Kidney (tissue), 14 donors: ENCODE data around the gene RAI1. TPM values are rescaled to one million over a fixed set of nuclear protein-coding genes. Genes with fewer than 3 reads are reported as not detected.

ENCODE experiments used
- DNase-seq, 5 donors: peaks; one replicate each; pipeline ENCODE4 v3.0.0-alpha.2; 2013 to 2020
- FAIRE-seq: peaks from 2 replicates; lab custom pipeline; 2012; peaks lifted over from hg19 to GRCh38; lab: Jason Lieb, UNC
- H3K27ac ChIP-seq, 2 donors: one replicate each; pipeline ENCODE4 v1.7.0; 2013; ENCODE audit warnings: low read depth in 2 of 2, low read length in 2 of 2, inconsistent platforms in 1 of 2
- H3K27me3 ChIP-seq: one replicate; pipeline ENCODE4 v1.7.1; 2013; ENCODE audit warnings: low read length, inconsistent platforms; ENCODE audit not compliant: control insufficient read depth, insufficient read depth
- H3K36me3 ChIP-seq, 3 donors: one replicate each; pipeline versions ENCODE4 v1.7.0 to v1.7.1; 2013; ENCODE audit warnings: low read length in 3 of 3, control low read depth in 1 of 3, inconsistent platforms in 1 of 3; ENCODE audit not compliant: insufficient read depth in 3 of 3, control insufficient read depth in 2 of 3
- H3K4me1 ChIP-seq, 3 donors: one replicate each; pipeline versions ENCODE4 v1.7.0 to v1.7.1; 2013; ENCODE audit warnings: low read length in 3 of 3, inconsistent platforms in 1 of 3, low read depth in 1 of 3; ENCODE audit not compliant: control insufficient read depth in 2 of 3, insufficient read depth in 2 of 3
- H3K4me3 ChIP-seq, 3 donors: one replicate each; pipeline versions ENCODE4 v1.7.0 to v1.8.1; 2013; ENCODE audit warnings: low read length in 3 of 3, control low read depth in 1 of 3, inconsistent platforms in 1 of 3
- H3K9ac ChIP-seq, 3 donors: one replicate each; pipeline versions ENCODE4 v1.7.0 to v1.7.1; 2013; ENCODE audit warnings: low read length in 3 of 3, control low read depth in 1 of 3, inconsistent platforms in 1 of 3
- H3K9me3 ChIP-seq, 3 donors: one replicate each; pipeline versions ENCODE4 v1.7.0 to v1.7.1; 2013; ENCODE audit warnings: low read length in 3 of 3, control low read depth in 1 of 3, inconsistent platforms in 1 of 3; ENCODE audit not compliant: control insufficient read depth in 2 of 3, insufficient read depth in 1 of 3
- intact Hi-C: fragments of 100-400 bp; cut with DNase I; formaldehyde crosslinking; loops from one replicate; pipeline ENCODE4 v1.11.1; 2022
- polyA plus RNA-seq: library from polyadenylated mRNA; stranded (reverse); fragments of 350-450 nt; fragmentation: Illumina TruSeq; extraction: RNeasy Lipid Tissue Mini Kit (QIAGEN cat#74804); gene quantifications from one replicate; pipeline ENCODE4 v1.2.3, GENCODE V29; 2014; ENCODE audit warnings: low read depth, low replicate concordance; ENCODE audit not compliant: insufficient read depth
- total RNA-seq: library from RNA; stranded (reverse); fragmentation: NEBNext Ultra II Directional; extraction: Animal tissue kit (Norgen Biotek cat#: 25700); gene quantifications from one replicate; pipeline ENCODE4 v1.2.1, GENCODE V29; 2021
- TF ChIP-seq, protein P1 (sequence below): IDR thresholded peaks from 3 replicates; pipeline ENCODE4 v1.5.1; 2012; ENCODE audit warnings: mild to moderate bottlenecking, moderate library complexity, borderline replicate concordance; ENCODE audit not compliant: insufficient read depth; ENCODE audit errors: extremely low read depth
- donor health status: control.
- donor health status: control.
- donor health status: control.
- donor health status: control.
- donor health status: control.
- donor health status: DM: yes; HTN: yes; CAD: no.
- donor health status: Normal renal cell carcinoma (clear cell type).

Gene RAI1
- total and polyA plus RNA-seq, 2 donors from 2014 or later, result 6.7 to 50.5 TPM

DNA sequence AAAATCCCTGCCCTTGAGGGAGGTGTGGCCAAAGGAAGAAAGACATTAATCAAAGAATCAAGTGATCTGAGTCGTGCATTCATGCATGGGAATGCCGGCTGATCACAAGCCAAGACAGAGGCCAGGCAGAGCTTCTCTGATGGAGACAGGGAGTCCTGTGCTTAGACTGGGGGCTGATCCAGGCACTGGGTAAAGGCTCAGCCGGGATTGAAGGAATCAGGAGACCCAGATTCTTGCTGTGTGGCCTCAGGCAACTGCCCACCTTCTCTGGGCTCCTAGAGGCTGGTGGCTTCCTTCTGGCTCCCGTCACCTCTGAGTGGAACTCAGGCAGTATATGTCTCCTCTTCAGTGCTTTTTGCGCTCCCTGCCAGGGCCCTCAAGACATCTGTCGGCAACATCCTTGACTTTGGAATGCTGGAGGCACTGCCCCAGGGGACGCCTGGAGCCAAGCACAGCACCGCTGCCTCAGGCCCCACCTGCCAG, 17.7 kb downstream of the RAI1 start:
- Histone ChIP-seq H3K36me3 (no peaks in the 10 kb centered on the region), H3K27ac (peak overlapping the region in 1 of 2 donors; percentile 65), H3K4me3 (no peak overlapping the region), H3K9me3 (no peaks in the 10 kb centered on the region), H3K4me1 (peaks cover 4 to 57% (median 37%) of the 10 kb centered on the region in 3 donors), H3K27me3 (no peaks in the 10 kb centered on the region), H3K9ac (no peak overlapping the region)
- intact Hi-C loops, result no loop called here
- TF ChIP-seq, protein P1, sequence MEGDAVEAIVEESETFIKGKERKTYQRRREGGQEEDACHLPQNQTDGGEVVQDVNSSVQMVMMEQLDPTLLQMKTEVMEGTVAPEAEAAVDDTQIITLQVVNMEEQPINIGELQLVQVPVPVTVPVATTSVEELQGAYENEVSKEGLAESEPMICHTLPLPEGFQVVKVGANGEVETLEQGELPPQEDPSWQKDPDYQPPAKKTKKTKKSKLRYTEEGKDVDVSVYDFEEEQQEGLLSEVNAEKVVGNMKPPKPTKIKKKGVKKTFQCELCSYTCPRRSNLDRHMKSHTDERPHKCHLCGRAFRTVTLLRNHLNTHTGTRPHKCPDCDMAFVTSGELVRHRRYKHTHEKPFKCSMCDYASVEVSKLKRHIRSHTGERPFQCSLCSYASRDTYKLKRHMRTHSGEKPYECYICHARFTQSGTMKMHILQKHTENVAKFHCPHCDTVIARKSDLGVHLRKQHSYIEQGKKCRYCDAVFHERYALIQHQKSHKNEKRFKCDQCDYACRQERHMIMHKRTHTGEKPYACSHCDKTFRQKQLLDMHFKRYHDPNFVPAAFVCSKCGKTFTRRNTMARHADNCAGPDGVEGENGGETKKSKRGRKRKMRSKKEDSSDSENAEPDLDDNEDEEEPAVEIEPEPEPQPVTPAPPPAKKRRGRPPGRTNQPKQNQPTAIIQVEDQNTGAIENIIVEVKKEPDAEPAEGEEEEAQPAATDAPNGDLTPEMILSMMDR, result no peak
- FAIRE-seq, result no peak
- peak in 4 of 5 donors; percentile 73 to 86 (median 80) for DNase-seq

DNA sequence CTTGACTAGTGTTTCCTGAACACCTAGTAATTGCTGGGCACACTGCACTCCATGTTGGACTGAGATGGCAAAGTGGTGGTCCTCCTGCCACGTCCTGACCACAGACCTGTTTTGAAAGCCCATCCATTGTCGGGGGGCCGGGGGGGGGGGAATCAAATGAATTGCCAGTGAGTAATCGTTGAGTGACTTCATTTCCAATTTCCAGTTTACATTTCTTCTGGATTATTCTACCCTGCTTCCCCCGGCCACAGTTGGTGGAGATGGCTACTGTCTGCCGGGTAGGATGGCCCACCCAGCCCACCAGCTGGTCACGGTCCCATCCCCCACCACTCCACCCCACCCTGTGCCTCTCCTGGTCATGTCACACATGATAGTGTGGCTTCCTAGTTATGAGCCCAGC, 18.2 kb downstream of the RAI1 start:
- H3K27me3 ChIP-seq, result no peaks in the 10 kb centered on the region
- peak overlapping the region; percentile 15 to 65 for H3K27ac ChIP-seq
- no peaks in the 10 kb centered on the region for H3K36me3 ChIP-seq
- TF ChIP-seq, protein P1, result no peak
- H3K4me1 ChIP-seq, result peaks cover 4 to 56% (median 34%) of the 10 kb centered on the region in 3 donors
- intact Hi-C loops, result no loop called here
- no peak overlapping the region for H3K4me3 ChIP-seq
- DNase-seq (no peak), FAIRE-seq (no peak)
- peak overlapping the region in 1 of 3 donors; percentile 45 for H3K9ac ChIP-seq
- no peaks in the 10 kb centered on the region for H3K9me3 ChIP-seq

DNA sequence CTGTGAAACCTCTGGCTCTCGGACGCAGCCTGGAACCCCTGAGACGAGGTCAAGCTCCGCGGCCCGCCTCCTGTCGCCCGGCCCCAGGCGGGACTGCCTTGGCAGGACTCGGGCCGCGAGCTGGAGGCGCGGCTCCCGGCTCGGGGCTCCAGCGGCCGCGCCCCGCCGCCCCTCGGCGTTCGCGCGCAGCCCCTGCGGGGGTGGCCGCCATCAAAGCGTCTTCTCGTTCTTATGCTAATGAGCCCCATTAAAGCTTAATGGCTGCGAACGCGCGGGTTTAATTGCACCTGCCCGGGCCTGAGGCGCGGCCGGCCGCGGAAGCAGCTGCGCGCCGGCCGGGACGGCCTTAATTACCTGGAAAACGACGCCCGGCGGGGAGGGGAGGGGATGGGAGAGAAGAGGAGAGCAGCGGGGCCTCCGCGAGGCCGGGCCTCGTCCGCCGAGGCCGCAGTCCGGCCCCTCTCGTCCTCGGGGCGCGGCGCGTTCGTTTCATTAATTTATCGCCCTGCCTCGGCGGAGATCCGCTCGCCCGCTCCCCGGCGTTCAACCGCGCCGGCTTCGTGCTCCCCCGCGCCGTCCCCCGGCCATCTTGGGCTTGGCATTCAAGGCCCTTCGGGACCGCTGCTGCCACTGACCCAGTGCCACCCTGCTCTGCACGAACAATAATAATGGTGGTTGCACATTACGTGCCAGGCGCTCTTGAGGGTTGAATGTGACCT, 19.2 kb downstream of the RAI1 start:
- intact Hi-C loops, result no loop called here
- H3K27ac ChIP-seq, result peak overlapping the region in 1 of 2 donors; percentile 15
- no peaks in the 10 kb centered on the region for H3K36me3 ChIP-seq
- H3K4me1 ChIP-seq, result peaks cover 4 to 52% (median 32%) of the 10 kb centered on the region in 3 donors
- no peaks in the 10 kb centered on the region for H3K27me3 ChIP-seq
- H3K4me3 ChIP-seq, result peak overlapping the region in 1 of 3 donors; percentile 12
- DNase-seq, result peak in 4 of 5 donors; percentile 57 to 73 (median 66)
- FAIRE-seq, result no peak
- peak overlapping the region in 2 of 3 donors; percentile 33 to 45 for H3K9ac ChIP-seq
- H3K9me3 ChIP-seq, result no peaks in the 10 kb centered on the region
- TF ChIP-seq, protein P1, result no peak
